GM19035 (cell line): Measurements from ENCODE around the gene FBLN5.
"Not testable (repeated sequence)": the region's sequence is repeated elsewhere in the genome, so short reads cannot be mapped to it uniquely, and the experiment has no call there.

Experiments
- ATAC-seq: cut with Tn5 transposase; IDR thresholded peaks from one replicate; pipeline ENCODE4 v1.9.1; 2021; ENCODE audit not compliant: unreplicated experiment

Gene FBLN5

DNA sequence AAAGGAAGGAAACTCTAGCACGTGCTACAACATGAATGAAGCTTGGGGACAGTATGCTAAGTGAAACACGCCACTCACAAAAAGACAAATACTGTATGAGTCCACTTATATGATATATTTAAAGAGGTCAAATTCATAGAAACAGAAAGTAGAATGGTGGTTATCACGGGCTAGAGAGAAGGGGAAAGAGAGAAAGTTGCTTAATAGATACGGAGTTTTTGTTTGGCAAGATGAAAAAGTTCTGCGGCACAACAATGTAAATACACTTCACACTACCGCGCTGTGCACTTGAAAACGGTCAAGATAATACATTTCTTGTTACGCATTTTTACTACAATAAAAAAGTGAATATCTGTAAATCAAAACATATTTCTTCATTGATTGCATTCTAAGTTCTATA lies 37.3 kb downstream of the FBLN5 start:
- ATAC-seq = no peak

DNA sequence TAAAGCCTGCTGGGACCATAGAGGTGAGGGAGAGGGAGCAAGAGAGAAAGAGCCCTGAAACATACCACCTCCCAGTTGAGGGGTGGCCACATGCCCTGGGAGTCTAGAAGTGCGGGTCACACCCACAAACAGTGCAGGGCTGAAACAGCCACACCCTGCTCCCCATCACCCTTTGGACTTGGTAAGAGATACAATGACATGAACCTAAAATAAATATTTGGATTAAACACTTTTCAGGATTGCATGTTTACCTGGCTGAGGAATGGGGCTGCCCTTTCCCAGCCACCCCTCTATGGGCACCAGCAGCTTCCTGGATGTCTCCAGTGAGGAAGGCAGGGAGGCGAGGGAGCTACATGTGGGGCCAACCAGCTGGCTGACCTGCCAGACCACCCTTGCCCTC lies 41.1 kb downstream of the FBLN5 start:
- ATAC-seq = no peak

DNA sequence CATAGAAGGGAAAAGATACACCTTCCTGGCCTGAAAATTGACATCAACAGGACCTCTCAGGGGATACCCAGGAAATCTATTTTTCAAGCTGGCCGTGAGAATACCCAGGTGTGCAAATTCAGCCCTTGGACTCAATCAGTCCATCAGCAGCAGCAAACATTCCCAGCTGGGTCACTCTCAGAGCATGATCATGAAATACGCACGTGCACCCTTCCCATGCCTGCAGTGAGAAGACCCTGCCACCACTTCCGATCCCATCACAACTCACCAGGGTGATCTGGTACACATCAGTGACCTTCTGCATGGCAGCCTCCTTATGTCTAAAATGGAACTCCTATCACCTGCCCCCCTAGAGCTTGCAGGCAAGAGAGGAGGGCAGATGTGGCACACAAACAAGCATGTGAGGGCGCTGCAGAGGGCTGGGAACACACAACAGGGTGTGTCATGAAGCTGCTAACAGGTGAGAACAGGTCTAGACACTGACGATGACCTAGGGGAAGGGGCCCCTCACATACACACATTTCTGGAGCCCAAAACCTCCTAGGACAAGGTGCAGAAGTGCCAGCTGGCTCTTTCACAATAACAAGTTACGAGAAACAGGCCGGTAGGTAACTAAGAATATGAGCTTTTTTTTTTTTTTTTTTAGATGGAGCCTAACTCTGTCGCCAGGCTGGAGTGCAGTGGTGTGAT lies 42.4 kb downstream of the FBLN5 start:
- no peak for ATAC-seq

DNA sequence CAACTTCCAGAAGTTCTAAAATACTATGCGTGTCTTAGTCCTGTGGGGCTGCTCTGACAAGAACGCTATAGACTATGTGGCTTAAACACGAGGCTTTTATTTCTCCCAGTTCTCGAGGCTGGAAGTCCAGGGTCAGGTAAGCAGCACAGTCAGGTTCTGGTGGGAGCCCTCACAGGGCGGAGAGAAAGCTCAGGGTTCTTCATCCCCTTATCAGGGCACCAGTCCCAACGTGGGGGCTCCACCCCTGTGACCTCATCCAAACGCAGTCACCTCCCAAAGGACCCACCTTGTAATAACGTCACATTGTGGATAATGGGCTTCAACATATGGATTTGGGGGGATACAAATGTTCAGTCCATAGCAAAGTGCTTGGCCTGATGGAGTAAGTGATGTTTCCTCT lies 43.0 kb downstream of the FBLN5 start:
- no peak for ATAC-seq

DNA sequence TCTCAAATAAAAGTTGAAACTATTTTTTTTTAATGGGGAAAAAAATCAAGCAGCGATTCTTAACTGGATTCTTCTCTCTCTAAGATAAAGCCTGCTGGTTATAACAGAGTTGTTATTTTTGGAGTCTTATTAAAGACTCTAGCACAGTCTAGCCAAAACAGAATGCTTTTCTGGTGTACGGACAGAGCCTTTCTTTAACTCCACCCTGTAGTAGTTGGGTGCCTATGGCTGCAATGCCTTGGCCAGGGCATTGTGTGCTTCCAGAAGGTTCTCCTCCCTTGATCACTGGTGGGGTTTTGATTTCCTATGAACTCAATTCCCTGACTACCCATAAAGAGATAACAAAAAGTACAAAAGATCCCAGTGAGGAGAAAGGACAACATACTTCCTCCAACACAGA lies 44.4 kb downstream of the FBLN5 start:
- ATAC-seq = no peak

DNA sequence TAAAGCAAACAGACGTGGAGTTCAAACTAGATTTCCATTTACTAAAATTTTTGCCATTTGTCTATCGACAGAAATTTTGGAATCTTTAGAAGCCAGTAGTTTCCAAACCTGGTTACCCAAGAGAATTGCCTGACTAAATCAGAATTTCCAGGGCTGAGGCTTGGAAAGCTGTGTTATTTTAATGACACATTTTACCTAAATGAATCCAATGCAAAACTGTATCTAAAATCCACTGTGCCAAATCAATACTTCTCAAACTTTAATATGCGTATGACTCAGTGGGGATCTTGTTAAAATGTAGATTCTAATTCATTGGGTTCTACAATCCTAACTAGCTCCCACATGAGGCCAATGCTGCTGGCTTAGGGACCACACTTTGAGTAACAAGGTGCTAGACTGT lies 45.2 kb downstream of the FBLN5 start:
- ATAC-seq = no peak

DNA sequence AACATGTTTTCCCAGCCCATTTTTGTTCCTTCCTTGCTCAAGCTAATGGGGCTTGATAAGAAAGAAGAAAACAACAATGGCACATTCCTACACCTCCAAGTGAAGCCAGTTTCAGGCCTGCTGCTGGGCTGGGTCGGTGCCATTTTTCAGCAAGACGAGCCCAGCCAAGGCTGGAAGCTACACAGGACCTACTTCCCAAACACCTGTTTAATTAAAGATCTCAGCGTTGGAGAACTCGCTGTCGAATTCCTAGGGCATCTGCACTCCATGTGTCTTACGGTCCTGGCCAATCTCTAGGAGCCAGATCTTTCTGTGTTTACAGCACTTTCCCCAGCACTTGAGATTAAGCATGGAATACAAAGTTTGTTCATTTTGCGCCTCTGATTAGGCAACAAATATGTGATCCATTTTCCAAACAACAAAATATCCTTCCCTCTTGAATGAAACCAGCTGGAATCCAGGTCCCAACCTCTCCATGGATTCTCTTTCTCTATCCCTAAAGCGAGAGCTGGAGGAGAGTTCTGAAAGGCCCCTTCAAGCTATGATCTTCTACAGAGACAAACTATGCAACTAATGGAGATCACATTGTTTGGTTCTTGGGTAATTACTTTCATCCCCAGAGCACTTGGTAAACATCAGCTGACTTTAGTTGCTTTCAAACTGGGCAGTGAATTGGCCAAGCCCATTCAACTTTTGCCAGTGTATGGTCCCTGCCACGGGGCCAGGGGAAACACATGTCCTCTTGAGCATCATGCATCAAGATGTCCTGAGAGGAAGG lies 45.9 kb downstream of the FBLN5 start:
- no peak for ATAC-seq

DNA sequence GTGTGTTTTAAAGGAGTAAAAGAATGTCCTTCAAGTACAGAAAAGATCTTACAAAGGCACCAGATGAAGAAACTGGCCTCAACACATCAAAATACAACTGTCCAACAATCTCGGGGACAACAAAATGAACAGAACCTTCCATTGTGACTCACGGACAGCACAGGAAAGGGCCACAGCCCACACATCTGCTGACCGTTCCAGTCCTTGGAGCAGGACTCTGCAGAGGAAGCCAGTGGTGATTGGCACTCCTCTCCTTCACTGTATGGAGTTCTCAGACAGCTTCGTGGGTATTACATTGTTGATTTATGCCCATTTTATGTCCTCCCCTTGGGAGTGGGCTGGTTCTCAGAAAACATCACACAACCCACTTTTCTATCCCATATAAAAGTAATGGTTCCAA lies 47.7 kb downstream of the FBLN5 start:
- no peak for ATAC-seq

DNA sequence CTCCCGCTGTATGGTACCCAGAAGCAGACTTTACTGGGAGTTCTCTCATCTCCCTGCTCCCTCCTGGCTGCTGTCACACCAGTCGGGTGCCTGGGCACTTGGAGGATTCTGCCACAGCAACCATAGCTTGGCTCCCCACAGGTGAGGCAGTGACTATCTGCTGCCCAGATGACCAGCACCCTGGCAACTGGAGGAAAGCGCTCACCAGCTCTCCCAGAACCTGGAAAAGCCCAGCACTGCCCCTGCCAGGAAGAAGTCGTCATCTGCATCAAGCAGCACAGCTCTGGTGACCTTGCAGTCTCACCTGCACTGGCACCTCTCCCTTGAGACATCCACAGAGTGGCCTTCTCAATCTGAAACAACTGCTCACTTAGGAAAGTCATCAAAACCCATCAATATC lies 48.3 kb downstream of the FBLN5 start:
- ATAC-seq = no peak

DNA sequence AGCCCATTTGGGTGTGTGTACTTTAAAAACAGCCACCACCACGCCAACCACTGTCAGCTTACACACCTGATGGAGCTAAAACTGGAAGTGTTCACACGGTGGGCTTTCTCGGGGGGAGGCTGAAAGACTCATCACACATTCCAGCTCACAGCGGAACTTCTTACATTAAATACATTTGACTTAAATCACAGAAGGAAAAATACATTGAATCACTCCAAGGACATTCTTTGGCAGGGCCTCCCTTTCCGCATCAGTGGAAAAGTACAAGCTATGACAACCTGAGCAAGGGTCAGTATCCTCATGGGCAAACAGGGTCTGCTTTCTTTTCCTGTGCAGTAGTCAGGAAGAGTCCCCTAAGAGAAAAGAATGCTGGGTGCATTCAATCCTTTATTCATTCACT lies 49.1 kb downstream of the FBLN5 start:
- ATAC-seq = no peak

DNA sequence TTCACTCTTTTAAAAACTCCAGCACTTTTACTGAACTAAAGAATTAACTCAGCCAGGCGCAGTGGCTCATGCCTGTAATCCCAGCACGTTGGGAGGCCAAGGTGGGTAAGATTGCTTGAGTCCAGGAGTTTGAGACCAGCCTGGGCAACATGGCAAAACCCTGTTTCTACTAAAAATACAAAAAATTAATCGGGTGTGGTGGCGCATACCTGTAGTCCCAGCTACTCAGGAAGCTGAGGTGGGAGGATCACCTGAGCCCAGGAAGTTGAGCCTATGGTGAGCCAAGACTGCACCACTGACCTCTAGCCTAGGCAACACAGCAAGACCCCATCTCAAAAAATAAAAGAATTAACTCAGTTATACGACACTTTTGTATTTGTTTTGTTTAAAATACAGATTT lies 49.8 kb downstream of the FBLN5 start:
- not testable (repeated sequence) for ATAC-seq

DNA sequence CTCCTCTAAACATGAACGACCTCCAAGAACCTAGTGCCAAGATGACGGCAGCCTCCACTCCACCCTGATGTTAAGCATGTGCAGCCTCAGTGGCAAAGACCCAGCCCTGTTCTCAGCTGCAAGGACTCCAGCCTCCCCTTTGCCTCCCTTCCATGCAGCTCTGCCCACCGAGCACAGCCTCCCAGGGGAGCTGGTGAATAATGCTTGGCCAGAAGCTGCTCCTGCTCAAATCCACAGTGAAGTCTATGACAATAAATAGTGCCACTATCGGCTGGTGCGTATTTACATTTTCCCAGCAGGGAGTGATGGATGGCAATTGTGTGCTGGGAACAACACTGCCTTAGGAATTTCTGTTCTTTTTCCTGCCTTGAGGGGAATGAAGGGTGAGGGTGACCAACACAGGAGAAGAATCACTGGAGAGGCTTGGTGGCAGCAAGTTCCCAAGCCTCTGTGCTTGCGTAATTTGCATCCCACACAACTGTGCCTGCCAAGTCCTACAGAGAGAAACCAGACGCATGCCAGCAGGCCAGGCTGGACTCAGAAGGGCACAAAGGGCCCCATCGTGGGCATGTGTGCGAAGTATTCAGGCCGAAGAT lies 50.3 kb downstream of the FBLN5 start:
- ATAC-seq = no peak

DNA sequence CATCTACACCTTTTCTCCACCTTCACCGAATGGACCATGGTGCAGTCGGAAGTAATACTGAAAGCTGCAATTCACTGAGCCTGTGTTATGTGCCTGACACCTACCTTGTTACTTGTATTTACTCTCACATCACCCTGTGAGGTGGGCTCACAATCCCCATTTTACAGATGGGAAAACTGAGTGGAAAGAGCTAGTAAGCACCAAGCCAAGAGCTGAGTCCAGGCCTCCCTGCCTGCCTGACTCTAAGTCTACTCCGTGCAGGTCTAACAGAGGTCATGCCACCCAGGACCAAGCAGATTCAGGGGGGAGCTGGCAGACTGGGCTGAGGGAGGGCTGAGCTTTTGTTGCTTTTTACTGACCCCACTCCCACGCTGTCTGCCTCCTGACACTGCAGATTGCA lies 51.1 kb downstream of the FBLN5 start:
- ATAC-seq = no peak

DNA sequence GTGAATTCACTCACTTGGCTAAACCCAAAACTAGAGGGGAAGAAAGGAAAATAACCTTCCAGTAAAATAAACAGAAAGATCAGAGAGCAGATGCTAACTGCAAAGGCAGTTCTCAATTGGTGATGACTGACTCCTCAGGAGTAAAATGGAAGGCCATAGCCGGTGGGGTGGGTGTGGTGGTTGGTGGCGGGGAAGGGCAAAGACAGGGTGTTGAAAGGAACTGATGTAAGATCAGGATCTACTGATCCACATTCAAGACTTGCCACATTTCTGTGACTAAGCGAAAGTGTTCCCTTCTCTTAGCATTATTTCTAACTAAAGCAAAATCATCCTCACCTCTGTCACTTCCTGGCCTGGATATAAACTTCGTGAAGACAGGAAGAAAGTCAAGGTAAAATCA lies 53.8 kb downstream of the FBLN5 start:
- no peak for ATAC-seq

DNA sequence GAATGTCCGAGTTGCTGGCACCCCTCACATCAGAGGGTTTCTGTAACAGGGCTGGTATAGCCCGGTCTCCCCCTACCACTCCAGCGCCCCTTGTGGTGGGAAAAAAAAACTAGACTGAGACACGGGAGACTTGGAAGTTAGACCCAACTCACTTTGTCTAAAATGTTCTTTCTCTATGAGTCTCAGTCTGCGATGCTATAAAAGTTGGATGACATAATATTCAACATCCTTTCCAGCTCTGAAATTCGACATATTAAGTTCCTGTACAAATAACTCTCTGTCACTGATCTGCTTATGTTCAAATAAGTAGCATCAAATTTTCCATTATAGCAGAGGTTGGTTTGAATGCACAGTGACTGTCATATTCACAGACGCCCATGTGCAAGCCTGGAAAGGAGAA lies 54.5 kb downstream of the FBLN5 start:
- no peak for ATAC-seq

DNA sequence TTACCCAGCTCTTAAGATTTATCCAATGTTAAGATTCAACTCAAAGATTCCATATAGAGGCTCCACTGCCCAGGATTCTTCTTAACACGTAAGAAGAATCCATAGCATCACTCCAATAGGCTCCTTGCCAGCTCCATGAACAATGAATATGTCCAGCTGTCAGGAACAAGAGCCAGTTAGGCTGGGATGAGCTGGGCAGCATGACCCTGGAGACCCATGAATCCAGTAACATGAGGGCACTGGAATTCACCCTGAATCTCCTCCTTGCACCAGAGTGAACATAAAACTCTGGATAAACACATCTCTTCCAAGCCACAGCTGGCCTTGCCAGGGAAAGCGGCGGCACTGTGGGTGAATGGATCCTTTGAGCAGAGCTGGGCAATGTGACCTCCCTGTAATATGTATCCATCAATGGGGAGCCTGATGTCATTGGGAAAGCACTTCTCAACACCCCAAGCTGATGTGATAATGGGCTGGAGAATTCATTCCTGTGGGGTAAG lies 55.7 kb downstream of the FBLN5 start:
- no peak for ATAC-seq

DNA sequence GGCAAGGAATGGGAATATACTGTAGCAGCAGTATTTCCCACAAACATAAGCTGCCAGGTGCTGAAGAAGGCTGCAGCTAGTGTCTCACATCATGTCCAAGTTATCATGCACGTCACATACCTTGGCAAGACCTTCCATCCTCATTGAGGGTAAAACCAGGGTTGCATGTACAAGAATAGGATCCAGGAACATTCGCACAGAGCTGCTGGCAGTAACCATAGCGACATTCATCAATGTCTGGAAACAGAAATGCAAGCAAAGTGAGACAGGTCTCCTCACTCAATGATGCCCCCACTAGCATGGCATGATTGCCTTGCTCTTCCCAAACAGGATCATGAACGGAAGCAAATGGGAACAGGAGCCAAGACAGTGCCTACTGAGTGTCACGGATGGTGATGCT lies 56.4 kb downstream of the FBLN5 start:
- no peak for ATAC-seq

DNA sequence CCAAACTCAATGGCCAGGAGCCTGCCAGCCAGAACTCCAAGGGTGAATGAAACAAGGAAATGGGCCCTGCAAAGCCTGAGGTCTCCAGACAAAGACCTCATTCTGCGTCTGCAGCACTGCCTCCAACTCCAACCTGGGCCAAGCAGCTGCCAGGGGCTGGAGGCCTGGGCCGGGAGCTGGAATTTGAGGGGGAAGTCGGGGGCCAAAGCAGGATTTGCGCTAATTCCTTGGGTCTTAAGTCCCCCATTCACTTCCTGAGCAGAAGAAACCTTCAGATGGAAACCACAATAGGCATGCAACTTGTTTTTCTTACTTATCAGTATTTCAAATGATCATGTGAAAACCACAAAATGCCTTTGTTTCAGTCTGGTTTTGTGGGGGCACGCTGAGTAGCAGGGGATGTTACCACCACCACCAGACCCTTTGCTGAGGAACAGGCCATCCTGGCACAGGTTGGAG lies 57.2 kb downstream of the FBLN5 start:
- ATAC-seq = no peak

DNA sequence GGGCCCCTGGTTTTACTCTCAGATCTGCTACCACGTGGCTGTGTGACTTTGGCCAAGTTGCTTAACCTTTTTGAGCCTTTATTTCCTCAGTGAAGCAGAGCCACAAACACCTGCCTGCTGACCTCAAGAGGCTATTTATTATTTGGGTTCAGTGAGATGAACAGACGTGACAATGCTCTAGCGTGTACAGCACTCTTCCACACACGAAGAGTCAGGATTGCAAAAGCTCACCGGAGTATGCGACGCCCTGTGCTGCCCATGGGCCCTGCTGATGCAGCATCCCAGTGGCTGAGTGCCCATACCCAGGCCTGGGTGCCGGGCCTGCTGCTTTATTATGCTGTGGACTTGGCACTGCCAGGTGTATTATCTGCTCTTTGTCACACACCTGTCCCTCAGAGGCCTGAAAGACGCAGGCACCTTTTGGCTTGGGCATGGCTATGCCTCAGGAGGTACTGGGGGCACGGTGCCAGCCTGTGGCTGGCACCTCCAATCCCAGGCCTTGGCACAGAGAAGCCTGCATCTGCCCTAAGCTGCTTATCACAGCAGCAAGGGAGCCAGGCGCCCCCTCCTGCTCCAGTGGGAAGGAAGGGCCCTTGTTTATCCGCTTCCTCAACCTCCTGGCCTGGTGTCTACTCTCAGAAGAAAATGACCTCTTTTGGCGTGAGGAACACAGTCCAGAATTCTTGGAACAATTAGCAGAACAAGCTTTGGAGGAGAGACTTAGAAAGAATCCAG lies 57.9 kb downstream of the FBLN5 start:
- no peak for ATAC-seq

DNA sequence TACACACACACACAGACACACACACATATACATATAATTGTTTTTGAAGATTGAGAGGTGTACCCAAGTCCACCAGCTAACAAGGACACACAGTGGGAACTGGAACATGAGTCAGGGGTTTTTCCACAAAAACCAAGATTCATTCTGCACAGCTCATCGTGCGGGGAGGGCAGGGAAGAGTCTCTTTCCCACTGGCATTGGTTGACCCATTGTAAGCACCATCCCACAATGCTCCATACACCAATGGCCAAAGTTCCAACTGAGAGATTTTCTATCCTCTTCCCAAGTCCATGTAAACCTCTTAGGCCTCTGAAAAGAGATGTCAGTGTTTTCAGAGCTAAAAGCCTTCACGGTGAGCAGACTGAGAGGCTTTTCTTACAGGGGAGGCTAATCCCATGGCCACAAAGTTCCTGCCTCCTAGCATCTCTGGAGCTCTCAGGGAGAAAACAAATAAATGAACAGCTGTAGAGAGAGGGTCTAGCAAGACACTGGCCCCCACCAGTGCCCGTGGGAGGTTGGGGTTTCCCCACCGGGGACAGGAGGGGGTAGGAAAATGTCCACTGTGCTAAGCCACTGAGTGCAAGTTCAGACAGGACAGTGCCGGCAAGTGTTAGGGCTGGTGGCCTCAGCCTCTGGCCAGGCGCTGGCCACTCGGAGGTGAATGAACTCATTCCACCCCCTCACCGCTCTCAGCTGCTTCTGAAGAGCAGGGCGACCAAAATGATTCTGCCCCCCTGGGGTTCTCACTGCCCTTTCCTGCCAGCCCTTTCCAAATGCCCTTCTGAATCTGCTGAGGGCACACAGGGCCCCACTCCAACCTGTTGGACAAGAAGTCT lies 58.6 kb downstream of the FBLN5 start:
- ATAC-seq = no peak

DNA sequence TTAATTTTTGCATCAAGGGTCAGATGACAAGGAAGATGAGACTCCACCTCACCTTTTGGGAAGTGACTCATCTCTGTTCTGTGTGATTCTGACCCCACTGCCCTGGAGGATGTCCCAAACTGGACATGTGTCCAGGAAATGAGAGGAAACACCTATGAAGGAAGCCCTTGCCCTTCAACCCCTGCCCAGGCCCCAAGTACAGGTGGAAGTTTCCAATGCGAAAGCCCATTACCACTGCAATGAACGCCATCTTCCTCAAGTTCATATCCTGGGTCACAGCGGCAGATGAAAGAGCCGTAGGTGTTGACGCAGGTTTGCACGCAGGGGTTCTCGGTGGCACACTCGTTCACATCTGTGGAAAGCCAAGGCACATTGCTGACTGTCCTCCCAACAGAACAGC lies 60.5 kb downstream of the FBLN5 start:
- ATAC-seq = no peak
